ENCODE data around the gene MYO3B.

The MYO3B gene

DNA sequence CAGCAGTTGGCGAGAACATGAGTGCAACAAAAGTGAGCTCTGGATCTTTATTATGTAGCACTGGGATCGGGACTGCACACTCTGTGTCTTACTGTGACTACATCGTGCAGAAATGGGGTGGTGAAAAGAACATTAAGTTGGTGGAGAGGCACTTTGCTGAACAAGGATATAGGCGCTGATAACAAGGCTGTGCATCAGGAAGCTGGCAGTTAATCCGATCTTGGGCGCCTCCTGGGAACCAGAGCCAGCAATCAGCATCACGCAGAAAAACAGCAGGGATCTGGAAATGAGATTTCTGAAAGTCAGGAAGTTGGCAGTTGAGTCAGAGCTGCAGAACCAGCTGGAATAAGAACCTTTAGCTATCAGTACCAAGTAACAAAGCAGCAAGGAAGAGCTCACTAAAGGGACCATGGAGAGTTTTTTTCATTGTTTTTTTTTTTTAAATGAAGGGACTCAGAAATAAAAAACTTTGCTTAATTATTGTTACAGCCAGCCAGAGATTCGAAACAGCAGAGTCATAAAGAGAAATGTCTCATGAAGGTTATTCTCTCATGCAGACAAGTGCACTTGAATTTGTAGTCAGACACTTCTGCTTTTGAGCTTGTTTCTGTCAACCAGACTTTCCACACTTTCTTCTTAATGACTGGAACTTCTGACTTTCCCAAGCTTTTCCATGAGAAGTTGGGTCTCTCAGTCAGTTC, 22.8 kb upstream of the MYO3B start:
- peaks cover 2% of the 10 kb centered on the region for H3K9me3 Mint-ChIP-seq
- H3K27me3 Mint-ChIP-seq, result no peaks in the 10 kb centered on the region
- ATAC-seq, result no peak
- H3K4me3 Mint-ChIP-seq, result no peak overlapping the region
- H3K27ac Mint-ChIP-seq, result no peak overlapping the region
- no peaks in the 10 kb centered on the region for H3K4me1 Mint-ChIP-seq
- no peaks in the 10 kb centered on the region for H3K36me3 Mint-ChIP-seq

DNA sequence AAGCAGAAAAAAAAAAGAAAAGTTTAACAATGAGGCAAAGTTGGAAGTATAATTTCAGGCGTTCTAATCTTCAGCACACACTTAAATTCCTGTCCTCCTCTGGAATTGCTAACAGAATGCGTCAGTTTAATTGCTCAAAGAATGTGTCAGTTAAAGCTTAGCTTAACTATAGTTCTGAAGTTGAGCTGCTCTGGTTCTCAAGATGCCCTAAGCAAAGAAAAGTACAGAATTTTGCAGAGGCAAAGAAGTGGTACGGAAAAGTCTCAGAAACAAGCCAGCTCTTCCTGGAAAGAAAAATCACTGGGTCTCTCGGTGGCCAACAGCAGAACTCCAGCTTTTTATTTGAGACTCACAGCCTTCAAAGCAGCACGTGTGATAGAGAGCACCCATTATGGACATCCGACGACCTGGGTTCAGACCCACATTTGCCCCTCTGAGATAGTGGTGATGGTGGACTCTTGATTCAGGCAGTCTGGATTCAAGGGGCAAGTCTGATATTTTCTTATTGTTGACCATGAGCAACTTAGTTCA, 22.2 kb upstream of the MYO3B start:
- ATAC-seq, result no peak
- H3K4me1 Mint-ChIP-seq, result no peaks in the 10 kb centered on the region
- H3K27me3 Mint-ChIP-seq, result no peaks in the 10 kb centered on the region
- no peak overlapping the region for H3K4me3 Mint-ChIP-seq
- peaks cover 2% of the 10 kb centered on the region for H3K9me3 Mint-ChIP-seq
- no peak overlapping the region for H3K27ac Mint-ChIP-seq
- no peaks in the 10 kb centered on the region for H3K36me3 Mint-ChIP-seq

DNA sequence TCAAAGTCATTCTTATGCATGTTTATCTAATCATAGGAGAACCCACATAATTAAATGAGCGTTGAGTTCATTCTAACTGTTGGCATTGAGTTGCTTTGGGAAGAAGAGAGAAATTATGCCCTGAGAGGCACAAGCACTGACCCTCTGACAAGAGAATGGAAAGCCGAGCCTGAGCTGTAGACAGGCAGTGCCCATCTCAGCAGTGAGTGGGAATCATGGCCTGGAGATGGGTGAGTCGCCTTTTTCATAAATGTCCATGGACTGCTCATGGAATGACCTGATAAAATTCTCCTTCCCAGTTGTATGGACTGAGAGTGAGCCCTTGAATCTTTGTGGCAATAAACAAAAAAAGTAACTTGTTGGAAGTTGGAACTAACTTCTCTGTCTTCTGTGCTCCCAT, 21.4 kb upstream of the MYO3B start:
- Mint-ChIP-seq H3K9me3 (peaks cover 2% of the 10 kb centered on the region), H3K27ac (no peak overlapping the region)
- no peak for ATAC-seq

DNA sequence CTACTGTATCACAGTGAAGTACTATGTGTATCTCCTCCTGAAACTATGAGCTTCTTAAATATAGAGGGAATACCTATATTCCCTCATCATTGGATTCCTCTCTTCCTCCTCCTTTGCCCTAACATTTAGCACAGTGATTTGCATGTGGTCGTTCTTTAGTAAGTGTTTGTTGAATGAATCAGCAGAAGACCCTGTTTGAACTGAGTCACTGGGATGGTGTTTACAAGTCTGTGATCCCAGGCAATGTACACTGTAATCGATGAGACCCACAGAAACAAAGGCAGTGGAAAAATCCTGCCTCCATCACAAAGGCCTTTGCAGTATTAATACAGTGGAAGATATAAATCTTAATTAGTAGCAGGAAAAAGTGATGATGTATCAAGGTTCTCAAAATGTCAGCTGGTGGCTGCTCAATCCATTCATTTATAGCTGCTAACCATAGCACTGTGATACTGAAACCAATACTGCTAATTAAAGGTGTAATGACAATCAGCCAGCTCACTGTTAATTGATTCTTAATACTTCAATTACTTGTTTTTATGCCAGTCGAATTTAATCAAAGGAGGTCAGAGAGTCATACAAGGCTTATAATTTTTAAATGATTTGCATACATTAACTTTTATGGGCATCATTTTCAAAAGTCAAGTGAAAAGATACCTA, 20.8 kb upstream of the MYO3B start:
- Mint-ChIP-seq H3K9me3 (peaks cover 1% of the 10 kb centered on the region), H3K27ac (no peak overlapping the region), H3K36me3 (no peaks in the 10 kb centered on the region), H3K4me1 (no peaks in the 10 kb centered on the region), H3K27me3 (peaks cover 11% of the 10 kb centered on the region), H3K4me3 (no peak overlapping the region)
- ATAC-seq, result no peak

More for the DNA sequence above, 21.4 kb upstream of the MYO3B start:
- H3K4me1 Mint-ChIP-seq, result no peaks in the 10 kb centered on the region
- no peaks in the 10 kb centered on the region for H3K36me3 Mint-ChIP-seq
- no peak overlapping the region for H3K4me3 Mint-ChIP-seq
- peaks cover 6% of the 10 kb centered on the region for H3K27me3 Mint-ChIP-seq

- H3K9me3 Mint-ChIP-seq, result no peaks in the 10 kb centered on the region
- H3K27me3 Mint-ChIP-seq, result peaks cover 27% of the 10 kb centered on the region
- H3K36me3 Mint-ChIP-seq, result no peaks in the 10 kb centered on the region
- H3K27ac Mint-ChIP-seq, result no peak overlapping the region
- no peaks in the 10 kb centered on the region for H3K4me1 Mint-ChIP-seq
- no peak for ATAC-seq
- no peak overlapping the region for H3K4me3 Mint-ChIP-seq
These were observed 18.9 kb upstream of the MYO3B start for GRCh38 chr2:170159060-170159459.

DNA sequence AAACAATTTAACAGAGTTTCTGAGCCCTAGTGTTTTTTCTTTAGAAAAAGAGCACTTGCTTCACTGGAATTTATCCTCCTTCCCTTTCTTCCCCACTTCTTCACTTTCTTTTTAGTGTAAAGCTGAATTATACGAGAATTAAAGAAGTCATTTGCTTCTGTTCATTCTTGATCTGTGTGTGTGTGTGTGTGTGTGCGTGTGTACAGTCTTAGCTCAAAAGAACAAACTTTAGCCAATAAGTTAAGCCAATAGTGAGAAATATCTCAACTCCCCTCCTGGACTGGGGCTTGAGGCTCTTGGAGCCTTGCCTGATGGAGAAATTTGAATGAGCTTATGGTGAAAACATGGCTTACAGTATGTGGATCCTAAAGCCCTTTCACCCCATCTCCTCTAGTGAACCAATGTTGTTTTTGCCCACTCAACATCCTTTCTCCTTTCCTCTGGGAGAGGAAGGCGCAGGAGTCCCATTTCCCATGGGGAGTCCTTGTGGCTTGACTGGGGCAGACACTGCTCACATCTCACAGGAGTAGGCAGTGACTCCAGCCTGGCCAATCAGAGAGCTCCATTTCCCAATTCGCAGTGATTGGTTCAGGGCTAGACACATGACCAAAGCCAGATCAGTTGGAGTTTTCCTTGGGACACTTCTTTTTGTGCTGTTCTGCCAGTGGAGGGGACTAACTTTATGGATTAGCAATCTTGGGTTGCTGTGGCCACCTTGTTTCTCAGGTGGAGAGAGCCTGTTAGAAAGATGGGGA, 16.3 kb upstream of the MYO3B start:
- Mint-ChIP-seq H3K27ac (no peak overlapping the region), H3K9me3 (no peaks in the 10 kb centered on the region), H3K4me1 (no peaks in the 10 kb centered on the region), H3K27me3 (peaks cover 27% of the 10 kb centered on the region), H3K36me3 (no peaks in the 10 kb centered on the region), H3K4me3 (no peak overlapping the region)
- no peak for ATAC-seq

DNA sequence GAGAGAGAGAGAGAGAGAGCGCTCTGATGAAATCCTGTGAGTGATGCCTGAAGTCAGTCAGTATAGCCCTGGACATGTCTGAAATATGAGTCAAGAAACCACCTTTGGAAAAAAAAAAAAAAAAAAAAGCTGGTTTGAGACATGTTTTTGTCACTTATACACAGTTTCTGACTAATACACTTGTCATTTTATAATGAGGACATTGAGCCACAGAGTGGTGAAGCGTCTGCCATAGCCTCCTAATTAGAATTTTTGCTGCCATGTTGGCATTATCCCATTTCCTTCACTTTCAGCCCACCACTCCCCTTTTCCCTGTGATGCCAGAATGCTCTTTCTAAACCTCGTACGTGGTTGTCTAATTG, 15.7 kb upstream of the MYO3B start:
- no peak for ATAC-seq
- H3K27ac Mint-ChIP-seq, result no peak overlapping the region
- no peaks in the 10 kb centered on the region for H3K4me1 Mint-ChIP-seq

DNA sequence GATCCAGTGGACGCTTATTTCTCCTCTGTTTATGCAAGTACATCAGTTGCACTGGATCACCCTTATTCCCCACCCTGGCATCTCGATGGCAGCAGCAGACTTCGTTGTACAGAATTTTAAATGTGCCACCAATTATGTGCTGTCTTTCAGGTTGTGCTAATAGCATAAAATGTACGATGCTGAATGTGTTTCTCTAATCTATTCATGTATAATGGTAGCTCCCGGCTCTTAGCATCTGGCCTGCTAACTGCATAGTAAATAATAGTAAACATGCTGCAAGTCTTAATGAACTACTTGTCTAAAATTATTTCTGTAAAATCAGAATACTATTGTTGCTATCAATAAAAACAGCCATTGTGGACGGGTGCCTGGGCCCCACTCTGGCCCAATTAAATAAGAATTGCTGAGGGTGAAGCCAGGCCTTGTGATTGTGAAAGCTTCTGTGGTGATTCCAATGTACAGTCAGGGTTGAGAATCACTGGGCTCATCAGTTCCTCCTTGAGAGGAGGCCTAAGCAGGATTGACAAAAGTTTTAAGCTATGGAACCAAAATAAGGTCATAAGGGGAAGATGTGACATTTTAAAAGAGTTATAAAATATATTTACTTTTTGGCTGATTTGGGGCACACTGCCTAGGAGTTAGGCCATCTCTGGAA, 14.4 kb upstream of the MYO3B start:
- Mint-ChIP-seq H3K27me3 (peaks cover 27% of the 10 kb centered on the region), H3K4me3 (no peak overlapping the region), H3K27ac (no peak overlapping the region), H3K4me1 (no peaks in the 10 kb centered on the region), H3K9me3 (no peaks in the 10 kb centered on the region), H3K36me3 (no peaks in the 10 kb centered on the region)
- ATAC-seq, result no peak

More for the DNA sequence above, 15.7 kb upstream of the MYO3B start:
- no peaks in the 10 kb centered on the region for H3K36me3 Mint-ChIP-seq
- H3K4me3 Mint-ChIP-seq, result no peak overlapping the region
- H3K9me3 Mint-ChIP-seq, result no peaks in the 10 kb centered on the region
- peaks cover 27% of the 10 kb centered on the region for H3K27me3 Mint-ChIP-seq

GRCh38 chr2:170165129-170165528, 12.8 kb upstream of the MYO3B start:
- Mint-ChIP-seq H3K27ac (no peak overlapping the region), H3K9me3 (no peaks in the 10 kb centered on the region), H3K4me1 (no peaks in the 10 kb centered on the region), H3K4me3 (no peak overlapping the region), H3K27me3 (peaks cover 27% of the 10 kb centered on the region), H3K36me3 (no peaks in the 10 kb centered on the region)
- ATAC-seq, result no peak

DNA sequence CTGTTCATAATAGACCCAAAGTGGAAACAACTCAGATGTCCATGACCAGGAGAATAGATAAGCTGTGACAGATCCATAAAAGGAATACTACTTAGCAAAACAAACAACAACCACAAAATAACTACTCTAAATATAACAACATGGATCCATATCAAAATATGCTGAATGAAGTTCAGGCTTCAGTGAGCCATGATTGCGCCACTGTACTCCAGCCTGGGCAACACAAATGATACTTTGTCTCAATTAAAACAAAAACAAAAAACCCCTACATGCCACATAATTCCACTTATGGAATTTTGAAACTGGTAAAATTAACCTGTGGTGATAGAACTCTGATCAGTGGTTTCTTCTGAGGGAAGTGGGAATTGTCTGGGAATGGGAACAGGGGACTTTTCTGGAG, 11.2 kb upstream of the MYO3B start:
- Mint-ChIP-seq H3K4me3 (no peak overlapping the region), H3K27ac (no peak overlapping the region), H3K27me3 (peaks cover 20% of the 10 kb centered on the region), H3K4me1 (no peaks in the 10 kb centered on the region), H3K36me3 (no peaks in the 10 kb centered on the region), H3K9me3 (no peaks in the 10 kb centered on the region)
- ATAC-seq, result no peak

GRCh38 chr2:170170281-170171040, 7.5 kb upstream of the MYO3B start:
- ATAC-seq, result no peak
- no peak overlapping the region for H3K4me3 Mint-ChIP-seq
- no peaks in the 10 kb centered on the region for H3K4me1 Mint-ChIP-seq
- no peak overlapping the region for H3K27ac Mint-ChIP-seq
- no peaks in the 10 kb centered on the region for H3K36me3 Mint-ChIP-seq
- no peaks in the 10 kb centered on the region for H3K27me3 Mint-ChIP-seq
- H3K9me3 Mint-ChIP-seq, result peaks cover 3% of the 10 kb centered on the region

GRCh38 chr2:170176212-170176611, 1.7 kb upstream of the MYO3B start:
- H3K9me3 Mint-ChIP-seq, result peaks cover 5% of the 10 kb centered on the region
- no peak overlapping the region for H3K4me3 Mint-ChIP-seq
- peaks cover 10% of the 10 kb centered on the region for H3K4me1 Mint-ChIP-seq
- H3K36me3 Mint-ChIP-seq, result no peaks in the 10 kb centered on the region
- H3K27ac Mint-ChIP-seq, result no peak overlapping the region
- ATAC-seq, result no peak
- H3K27me3 Mint-ChIP-seq, result no peaks in the 10 kb centered on the region

- no peak overlapping the region for H3K27ac Mint-ChIP-seq
- peaks cover 10% of the 10 kb centered on the region for H3K4me1 Mint-ChIP-seq
- peaks cover 2% of the 10 kb centered on the region for H3K9me3 Mint-ChIP-seq
- no peak overlapping the region for H3K4me3 Mint-ChIP-seq
- no peaks in the 10 kb centered on the region for H3K27me3 Mint-ChIP-seq
- no peak for ATAC-seq
- no peaks in the 10 kb centered on the region for H3K36me3 Mint-ChIP-seq
These were observed 2.2 kb downstream of the MYO3B start for GRCh38 chr2:170180031-170180566.

DNA sequence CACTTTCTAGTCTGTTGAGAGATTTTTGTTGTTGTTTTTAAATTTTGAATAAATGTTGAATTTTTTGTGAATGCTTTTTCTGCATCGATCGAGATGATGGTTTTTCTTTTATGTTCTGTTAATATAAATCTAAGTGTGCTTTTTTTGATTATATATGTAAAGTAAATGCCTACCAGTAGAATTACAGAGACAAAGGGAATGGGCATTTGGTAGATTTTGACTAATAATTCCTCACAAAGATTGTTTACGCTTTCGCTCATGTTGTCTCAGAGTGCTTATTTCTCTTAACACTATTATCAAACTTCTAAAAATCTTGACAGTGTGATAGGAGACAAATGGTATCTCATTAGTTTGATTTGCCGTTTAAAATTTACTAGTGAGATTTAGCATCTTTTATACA, 3.7 kb downstream of the MYO3B start:
- ATAC-seq, result no peak
- Mint-ChIP-seq H3K36me3 (no peaks in the 10 kb centered on the region), H3K27ac (no peak overlapping the region), H3K27me3 (no peaks in the 10 kb centered on the region), H3K9me3 (peaks cover 9% of the 10 kb centered on the region), H3K4me3 (no peak overlapping the region), H3K4me1 (peaks cover 10% of the 10 kb centered on the region)

All from stimulated activated memory B cell treated with anti-CD40 and anti-IgM and Interleukin-4, amounts not matched to agents 10 μg/mL and 1 μg/mL and 100 μg/mL, for 72 hours (primary cell).